Measurements from ENCODE around the gene SMC4.

GRCh38 chr3:160472344-160472743, 72.9 kb downstream of the SMC4 start:
- no peak for TF ChIP-seq CTCF (IDR thresholded peaks at IDR 0.05)
- no peak for TF ChIP-seq POLR2A (IDR thresholded peaks at IDR 0.05)

Data from testis (tissue), 2 donors.